GM12801 (cell line): ENCODE measurements around the gene GSTT2B.
"Not testable (repeated sequence)": the region's sequence is repeated elsewhere in the genome, so short reads cannot be mapped to it uniquely, and the experiment has no call there.

Source experiments
- CTCF ChIP-seq: IDR thresholded peaks from one replicate; pipeline ENCODE4 v1.5.1; 2011; ENCODE audit warnings: control low read depth; ENCODE audit not compliant: insufficient read length; ENCODE audit errors: extremely low read depth

The GSTT2B gene

GRCh38 chr22:23966568-23966967, 5.6 kb upstream of the GSTT2B start, which contains the start of gene DDTL:
Gene DDTL (plus strand): TSS chr22:23966888. CDS start chr22:23966915, 27 bp downstream.
- not testable (repeated sequence) for TF ChIP-seq CTCF

- TF ChIP-seq CTCF: no peak
These were observed 22.0 kb downstream of the GSTT2B start for GRCh38 chr22:23939017-23939357.

- TF ChIP-seq CTCF: no peak
These were observed 22.5 kb downstream of the GSTT2B start for GRCh38 chr22:23938328-23939016.

- TF ChIP-seq CTCF: no peak
These were observed 34.4 kb downstream of the GSTT2B start for GRCh38 chr22:23926561-23926960.

GRCh38 chr22:23925020-23925606, 35.9 kb downstream of the GSTT2B start:
- no peak for TF ChIP-seq CTCF

- no peak for TF ChIP-seq CTCF
These were observed 38.1 kb downstream of the GSTT2B start for GRCh38 chr22:23922921-23923320.

- no peak for TF ChIP-seq CTCF
These were observed 45.7 kb downstream of the GSTT2B start for GRCh38 chr22:23915290-23915689.
